ENCODE results near the gene BEGAIN.

DNA sequence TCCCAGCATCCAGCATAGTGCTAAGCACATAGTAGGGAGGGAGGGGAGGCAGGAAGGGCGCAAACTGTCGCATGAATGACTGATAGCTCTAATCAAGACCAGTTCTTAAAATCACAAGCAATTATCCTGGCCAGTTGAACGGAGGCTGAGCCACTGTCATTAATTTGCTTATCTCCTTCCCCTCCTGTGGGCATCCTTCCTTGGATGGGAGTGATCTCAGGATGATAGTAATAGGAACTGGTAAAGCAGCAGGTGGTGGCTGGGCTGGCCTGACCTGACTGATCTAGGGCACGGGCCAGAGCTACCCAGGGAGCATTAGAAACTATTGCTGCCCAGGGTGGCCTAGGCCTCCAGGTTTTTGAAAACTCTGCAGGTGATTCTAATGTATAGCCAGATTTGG, 97.0 kb downstream of the BEGAIN start:
- TF ChIP-seq POLR2A (IDR thresholded peaks at IDR 0.05): no peak
- TF ChIP-seq, protein P1, sequence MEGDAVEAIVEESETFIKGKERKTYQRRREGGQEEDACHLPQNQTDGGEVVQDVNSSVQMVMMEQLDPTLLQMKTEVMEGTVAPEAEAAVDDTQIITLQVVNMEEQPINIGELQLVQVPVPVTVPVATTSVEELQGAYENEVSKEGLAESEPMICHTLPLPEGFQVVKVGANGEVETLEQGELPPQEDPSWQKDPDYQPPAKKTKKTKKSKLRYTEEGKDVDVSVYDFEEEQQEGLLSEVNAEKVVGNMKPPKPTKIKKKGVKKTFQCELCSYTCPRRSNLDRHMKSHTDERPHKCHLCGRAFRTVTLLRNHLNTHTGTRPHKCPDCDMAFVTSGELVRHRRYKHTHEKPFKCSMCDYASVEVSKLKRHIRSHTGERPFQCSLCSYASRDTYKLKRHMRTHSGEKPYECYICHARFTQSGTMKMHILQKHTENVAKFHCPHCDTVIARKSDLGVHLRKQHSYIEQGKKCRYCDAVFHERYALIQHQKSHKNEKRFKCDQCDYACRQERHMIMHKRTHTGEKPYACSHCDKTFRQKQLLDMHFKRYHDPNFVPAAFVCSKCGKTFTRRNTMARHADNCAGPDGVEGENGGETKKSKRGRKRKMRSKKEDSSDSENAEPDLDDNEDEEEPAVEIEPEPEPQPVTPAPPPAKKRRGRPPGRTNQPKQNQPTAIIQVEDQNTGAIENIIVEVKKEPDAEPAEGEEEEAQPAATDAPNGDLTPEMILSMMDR (IDR thresholded peaks at IDR 0.05): no peak
- TF ChIP-seq EP300 (IDR thresholded peaks at IDR 0.05): no peak

All from ovary (tissue), 3 donors.